Panc1 (cell line): ENCODE measurements around the gene WDR90. TPM values are rescaled to one million over a fixed set of nuclear protein-coding genes. Genes with fewer than 3 reads are reported as not detected.

Experiments
- ATAC-seq: fragments of 200-7000 bp; cut with Tn5 transposase; 2 replicates; pipeline ENCODE4 v1.9.1; 2020; ENCODE audit warnings: mild to moderate bottlenecking, moderate library complexity
- BruUV-seq: library from RNA; stranded (reverse); fragments of 400-500 nt; replicated peaks from 2 replicates; lab custom pipeline; 2021; lab: Mats Ljungman, UMichigan
- CTCF ChIA-PET: fragments of 300-600 bp; sonication (Branson Sonifier 250); formaldehyde crosslinking; loops from one replicate; lab custom pipeline; 2022; ENCODE audit warnings: antibody characterized with exemption; lab: Charles Lee
- POLR2A ChIA-PET: fragments of 300-600 bp; sonication (Branson Sonifier 250); formaldehyde crosslinking; loops from one replicate; lab custom pipeline; 2022; ENCODE audit warnings: antibody characterized with exemption; lab: Charles Lee
- DNase-seq: peaks from one replicate; pipeline ENCODE4 v3.0.0-alpha.2; 2010; ENCODE audit warnings: low read depth, low spot score
- H3K27ac ChIP-seq: 2 replicates; pipeline ENCODE4 v1.5.1; 2011; ENCODE audit warnings: mild to moderate bottlenecking, low read length, inconsistent platforms
- H3K27me3 ChIP-seq: fragments of 200-500 bp; sonication (Bioruptor generic); 2 replicates; pipeline ENCODE4 v1.6.0; 2014; ENCODE audit warnings: low read length, inconsistent platforms; ENCODE audit not compliant: control insufficient read depth, insufficient read depth
- H3K36me3 ChIP-seq: fragments of 200-500 bp; sonication (Bioruptor generic); 2 replicates; pipeline ENCODE4 v1.5.1; 2014; ENCODE audit warnings: inconsistent platforms, mild to moderate bottlenecking, low read length, moderate library complexity; ENCODE audit not compliant: control insufficient read depth, insufficient read depth
- H3K4me1 ChIP-seq: 2 replicates; pipeline ENCODE4 v1.5.1; 2011; ENCODE audit warnings: inconsistent platforms, mild to moderate bottlenecking, low read length, moderate library complexity; ENCODE audit not compliant: control insufficient read depth, insufficient read depth
- H3K4me3 ChIP-seq, 2 experiments: 2 replicates each; pipeline ENCODE4 v1.5.1; 2011 to 2012; ENCODE audit warnings: low read depth in 2 of 2, low read length in 2 of 2, mild to moderate bottlenecking in 2 of 2, inconsistent platforms in 1 of 2, moderate library complexity in 1 of 2
- H3K9me3 ChIP-seq: fragments of 200-500 bp; sonication (Bioruptor generic); 2 replicates; pipeline ENCODE4 v1.5.1; 2014; ENCODE audit warnings: low read depth, mild to moderate bottlenecking, inconsistent platforms, low read length, moderate library complexity; ENCODE audit not compliant: control insufficient read depth, insufficient read depth
- CTCF ChIP-seq: fragments of 450-650 bp; IDR thresholded peaks from 2 replicates; pipeline ENCODE4 v1.5.1; 2017; ENCODE audit warnings: mild to moderate bottlenecking
- POLR2AphosphoS5 ChIP-seq: IDR thresholded peaks from 2 replicates; pipeline ENCODE4 v1.6.1; 2012; ENCODE audit warnings: mild to moderate bottlenecking, low read depth, low read length, moderate library complexity
- REST ChIP-seq, 2 experiments: IDR thresholded peaks; 2 replicates each; pipeline ENCODE4 v1.6.1; 2011 to 2012; ENCODE audit warnings: low read depth in 2 of 2, control low read depth in 1 of 2, low read length in 1 of 2, mild to moderate bottlenecking in 1 of 2, moderate library complexity in 1 of 2; ENCODE audit not compliant: insufficient read depth in 1 of 2
- SIN3A ChIP-seq: IDR thresholded peaks from 2 replicates; pipeline ENCODE4 v1.6.1; 2012; ENCODE audit warnings: low read depth, mild to moderate bottlenecking, low read length, moderate library complexity, borderline replicate concordance; ENCODE audit not compliant: insufficient read depth
- TCF7L2 ChIP-seq: IDR thresholded peaks from 2 replicates; pipeline ENCODE4 v1.6.1; 2011; ENCODE audit warnings: mild to moderate bottlenecking, low read depth, low read length, inconsistent platforms
- in situ Hi-C: cut with HindIII; loops from 2 replicates; pipeline ENCODE4 v1.10.0; 2016; ENCODE audit warnings: low sequenced_read_pairs, low pct_unique_long_range_greater_than_20kb
- intact Hi-C: fragments of 100-400 bp; cut with micrococcal nuclease; formaldehyde crosslinking; loops from one replicate; pipeline ENCODE4 v1.10.0; 2022; ENCODE audit not compliant: unreplicated experiment
- total RNA-seq: library from RNA; stranded (reverse); gene quantifications from one replicate; pipeline ENCODE4 v1.2.1, GENCODE V29; 2021; ENCODE audit not compliant: unreplicated experiment

WDR90 gene
- total RNA-seq, 1 experiment from 2014 or later, result 58.9 TPM

GRCh38 chr16:670485-671352 lies 21.6 kb downstream of the WDR90 start:
- ChIA-PET CTCF (no interaction called here), POLR2A (no interaction called here)
- intact Hi-C loops, result no loop called here
- no peak for DNase-seq
- Histone ChIP-seq H3K4me1 (peaks cover 28% of the 10 kb centered on the region), H3K4me3 (no peak overlapping the region), H3K27me3 (no peaks in the 10 kb centered on the region), H3K27ac (no peak overlapping the region), H3K36me3 (peaks cover 3% of the 10 kb centered on the region; the same call in 1 of the 2 replicates), H3K9me3 (no peaks in the 10 kb centered on the region)
- in situ Hi-C loops, result no loop called here
- BruUV-seq, result TSS peak; percentile 50
- TF ChIP-seq POLR2AphosphoS5 (no peak), REST (IDR thresholded peaks at IDR 0.05; ENCODE audit: insufficient read depth in 1 of 2, low read depth in 2 of 2, low read length in 1 of 2) (no peak)
- no peak for ATAC-seq

GRCh38 chr16:671353-672131 lies 22.4 kb downstream of the WDR90 start:
- no TSS peak for BruUV-seq
- TF ChIP-seq POLR2AphosphoS5 (no peak), REST (IDR thresholded peaks at IDR 0.05; ENCODE audit: insufficient read depth in 1 of 2, low read depth in 2 of 2, low read length in 1 of 2) (no peak), CTCF (no peak), SIN3A (no peak), TCF7L2 (no peak)
- in situ Hi-C loops, result no loop called here
- ChIA-PET POLR2A (no interaction called here), CTCF (no interaction called here)
- ATAC-seq, result no peak
- no peaks in the 10 kb centered on the region for H3K9me3 ChIP-seq
- no peak for DNase-seq
- no peak overlapping the region for H3K4me3 ChIP-seq
- no peaks in the 10 kb centered on the region for H3K27me3 ChIP-seq
- H3K36me3 ChIP-seq, result peaks cover 3% of the 10 kb centered on the region; the same call in 1 of the 2 replicates
- intact Hi-C loops, result no loop called here
- H3K4me1 ChIP-seq, result peaks cover 28% of the 10 kb centered on the region
- no peak overlapping the region for H3K27ac ChIP-seq
